ENCODE results near the gene ETV1. TPM values are rescaled to one million over a fixed set of nuclear protein-coding genes. Genes with fewer than 3 reads are reported as not detected.

The ETV1 gene
- total and polyA plus RNA-seq, 4 donors, result 1.2 to 4.3 (median 3.6) TPM

- no peaks in the 10 kb centered on the region for H3K36me3 ChIP-seq (ENCODE audit: control insufficient read depth in 4 of 4, insufficient read depth in 3 of 4, low read depth in 1 of 4, low read length in 3 of 4)
- DNase-seq (ENCODE audit: low spot score), result no peak
- H3K27ac ChIP-seq (ENCODE audit: low read depth in 1 of 2, low read length in 2 of 2), result no peak overlapping the region
- H3K9ac ChIP-seq (ENCODE audit: low read depth in 1 of 2, low read length in 2 of 2), result no peak overlapping the region
- 93% methylated on average over 4 of the region's 4 CpGs for WGBS
- H3K4me3 ChIP-seq (ENCODE audit: low read depth in 1 of 3, low read length in 3 of 3), result no peak overlapping the region
- no peaks in the 10 kb centered on the region for H3K9me3 ChIP-seq (ENCODE audit: control insufficient read depth in 4 of 4, low read length in 3 of 4)
- TF ChIP-seq FOXA2 (IDR thresholded peaks at IDR 0.05) (no peak), NR2F2 (IDR thresholded peaks at IDR 0.05) (no peak), TAF1 (conservative IDR thresholded peaks at IDR 0.05) (no peak), ATF3 (IDR thresholded peaks at IDR 0.05) (no peak), FOXA1 (IDR thresholded peaks at IDR 0.05) (no peak), RAD21 (IDR thresholded peaks at IDR 0.05) (no peak), HNF4G (IDR thresholded peaks at IDR 0.05) (no peak), JUND (IDR thresholded peaks at IDR 0.05) (no peak), GABPA (IDR thresholded peaks at IDR 0.05 in 1 of 2, conservative IDR thresholded peaks at IDR 0.05 in 1 of 2) (no peak), HNF4A (conservative IDR thresholded peaks at IDR 0.05) (no peak), YY1 (IDR thresholded peaks at IDR 0.05) (no peak), RXRA (IDR thresholded peaks at IDR 0.05) (no peak), REST (IDR thresholded peaks at IDR 0.05) (no peak), SP1 (IDR thresholded peaks at IDR 0.05) (no peak), EGR1 (IDR thresholded peaks at IDR 0.05; ENCODE audit: low read depth in 2 of 2) (no peak)
- TF ChIP-seq, protein P1, sequence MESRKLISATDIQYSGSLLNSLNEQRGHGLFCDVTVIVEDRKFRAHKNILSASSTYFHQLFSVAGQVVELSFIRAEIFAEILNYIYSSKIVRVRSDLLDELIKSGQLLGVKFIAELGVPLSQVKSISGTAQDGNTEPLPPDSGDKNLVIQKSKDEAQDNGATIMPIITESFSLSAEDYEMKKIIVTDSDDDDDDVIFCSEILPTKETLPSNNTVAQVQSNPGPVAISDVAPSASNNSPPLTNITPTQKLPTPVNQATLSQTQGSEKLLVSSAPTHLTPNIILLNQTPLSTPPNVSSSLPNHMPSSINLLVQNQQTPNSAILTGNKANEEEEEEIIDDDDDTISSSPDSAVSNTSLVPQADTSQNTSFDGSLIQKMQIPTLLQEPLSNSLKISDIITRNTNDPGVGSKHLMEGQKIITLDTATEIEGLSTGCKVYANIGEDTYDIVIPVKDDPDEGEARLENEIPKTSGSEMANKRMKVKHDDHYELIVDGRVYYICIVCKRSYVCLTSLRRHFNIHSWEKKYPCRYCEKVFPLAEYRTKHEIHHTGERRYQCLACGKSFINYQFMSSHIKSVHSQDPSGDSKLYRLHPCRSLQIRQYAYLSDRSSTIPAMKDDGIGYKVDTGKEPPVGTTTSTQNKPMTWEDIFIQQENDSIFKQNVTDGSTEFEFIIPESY (IDR thresholded peaks at IDR 0.05), result no peak
- TF ChIP-seq, protein P2, sequence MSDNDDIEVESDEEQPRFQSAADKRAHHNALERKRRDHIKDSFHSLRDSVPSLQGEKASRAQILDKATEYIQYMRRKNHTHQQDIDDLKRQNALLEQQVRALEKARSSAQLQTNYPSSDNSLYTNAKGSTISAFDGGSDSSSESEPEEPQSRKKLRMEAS (IDR thresholded peaks at IDR 0.05), result no peak
- TF ChIP-seq, protein P3, sequence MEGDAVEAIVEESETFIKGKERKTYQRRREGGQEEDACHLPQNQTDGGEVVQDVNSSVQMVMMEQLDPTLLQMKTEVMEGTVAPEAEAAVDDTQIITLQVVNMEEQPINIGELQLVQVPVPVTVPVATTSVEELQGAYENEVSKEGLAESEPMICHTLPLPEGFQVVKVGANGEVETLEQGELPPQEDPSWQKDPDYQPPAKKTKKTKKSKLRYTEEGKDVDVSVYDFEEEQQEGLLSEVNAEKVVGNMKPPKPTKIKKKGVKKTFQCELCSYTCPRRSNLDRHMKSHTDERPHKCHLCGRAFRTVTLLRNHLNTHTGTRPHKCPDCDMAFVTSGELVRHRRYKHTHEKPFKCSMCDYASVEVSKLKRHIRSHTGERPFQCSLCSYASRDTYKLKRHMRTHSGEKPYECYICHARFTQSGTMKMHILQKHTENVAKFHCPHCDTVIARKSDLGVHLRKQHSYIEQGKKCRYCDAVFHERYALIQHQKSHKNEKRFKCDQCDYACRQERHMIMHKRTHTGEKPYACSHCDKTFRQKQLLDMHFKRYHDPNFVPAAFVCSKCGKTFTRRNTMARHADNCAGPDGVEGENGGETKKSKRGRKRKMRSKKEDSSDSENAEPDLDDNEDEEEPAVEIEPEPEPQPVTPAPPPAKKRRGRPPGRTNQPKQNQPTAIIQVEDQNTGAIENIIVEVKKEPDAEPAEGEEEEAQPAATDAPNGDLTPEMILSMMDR (IDR thresholded peaks at IDR 0.05; ENCODE audit: low read depth, low read length, missing input control), result no peak
- no peaks in the 10 kb centered on the region for H3K27me3 ChIP-seq (ENCODE audit: control insufficient read depth in 4 of 4, insufficient read depth in 4 of 4, low read length in 3 of 4)
- no peaks in the 10 kb centered on the region for H3K4me1 ChIP-seq (ENCODE audit: control insufficient read depth in 4 of 4, insufficient read depth in 4 of 4, low read length in 3 of 4)
Measured at GRCh38 chr7:13890793-13891192, 98.7 kb downstream of the ETV1 start.

Data from liver (tissue), 9 donors.